NCI-H1105 (cell line): Measurements from ENCODE around the gene CHKA.

Experiments
- DNase-seq: peaks from one replicate; lab custom pipeline; 2025; lab: John Stamatoyannopoulos, UW

Gene CHKA

DNA sequence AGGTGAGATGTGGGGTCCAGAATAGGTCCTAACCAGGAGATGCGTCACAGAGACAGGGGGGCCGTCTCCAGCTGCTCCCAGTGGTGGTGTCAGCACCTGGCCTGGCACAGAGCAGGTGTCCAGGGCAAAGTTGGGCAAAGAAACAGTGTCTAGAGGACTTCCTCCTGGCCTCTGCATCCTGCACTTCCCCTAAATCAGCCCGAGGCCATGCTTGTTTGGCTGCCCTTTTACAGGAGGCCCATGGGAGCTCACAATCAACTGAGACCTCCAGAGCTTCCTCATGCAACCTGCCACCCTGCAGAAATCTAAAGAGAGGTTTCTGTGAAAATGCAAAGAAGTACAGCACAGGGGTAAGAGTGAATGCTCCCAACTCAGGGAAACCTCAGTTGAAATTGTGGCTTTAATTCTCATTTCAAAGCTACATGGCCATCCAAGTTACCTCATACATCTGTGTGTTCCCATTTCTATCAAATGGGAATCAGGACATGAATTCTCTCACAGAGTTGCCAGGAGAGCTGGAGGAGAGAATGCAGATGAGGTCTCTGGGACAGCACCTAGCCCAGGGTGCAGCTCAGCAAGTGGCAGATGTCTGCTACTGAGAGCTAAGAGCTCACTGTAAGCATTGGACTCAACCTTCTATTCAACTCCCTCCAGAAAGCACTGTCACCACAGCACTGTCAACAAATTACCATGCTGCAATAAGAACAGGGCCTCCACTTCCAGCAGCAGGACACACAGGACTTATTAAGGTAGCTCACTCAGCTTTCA is 49.7 kb downstream of the CHKA start:
- DNase-seq: no peak

GRCh38 chr11:68067991-68068390 is 53.2 kb downstream of the CHKA start:
- DNase-seq: no peak

GRCh38 chr11:68066742-68067141 is 54.4 kb downstream of the CHKA start:
- no peak for DNase-seq

- DNase-seq: no peak
Measured at GRCh38 chr11:68065841-68066240, 55.3 kb downstream of the CHKA start.

DNA sequence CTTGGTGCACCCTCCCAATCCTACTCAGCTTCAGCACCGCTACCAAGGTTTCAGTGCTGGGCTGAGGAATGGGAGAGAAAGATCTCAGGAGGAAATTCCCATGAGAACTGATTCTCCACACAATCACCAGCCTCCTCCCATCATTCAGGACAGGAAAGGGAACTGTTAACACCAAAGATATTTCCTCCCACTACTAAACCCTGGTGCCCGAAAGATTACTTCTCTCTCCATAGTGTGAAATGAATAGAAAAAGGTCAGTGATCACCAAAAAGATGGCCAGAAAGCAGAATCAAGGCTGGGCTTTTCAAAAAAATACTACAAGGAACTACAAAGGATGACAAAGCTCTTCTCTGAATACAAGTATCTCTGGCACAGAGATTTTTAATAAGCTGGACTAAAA is 56.3 kb downstream of the CHKA start:
- DNase-seq: no peak

GRCh38 chr11:68061508-68061907 is 59.7 kb downstream of the CHKA start:
- no peak for DNase-seq

DNA sequence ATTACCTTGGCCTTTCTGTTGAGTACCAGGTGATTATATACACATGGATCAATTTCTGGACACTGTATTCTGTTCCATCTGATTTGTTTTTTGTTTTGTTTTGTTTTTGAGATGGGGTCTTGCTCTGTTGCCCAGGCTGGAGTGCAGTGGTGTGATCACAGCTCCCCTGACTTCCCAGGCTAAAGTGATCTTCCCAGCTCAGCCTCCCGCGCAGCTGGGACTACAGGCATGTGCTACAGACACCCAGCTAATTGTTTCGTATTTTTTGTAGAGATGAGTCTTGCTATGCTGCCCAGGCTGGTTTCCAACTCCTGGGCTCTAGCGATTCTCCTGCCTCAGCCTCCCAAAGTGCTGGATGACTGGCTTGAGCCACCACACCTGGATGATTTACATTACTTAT is 63.4 kb downstream of the CHKA start:
- no peak for DNase-seq

GRCh38 chr11:68056317-68057285 is 64.6 kb downstream of the CHKA start:
- no peak for DNase-seq

DNA sequence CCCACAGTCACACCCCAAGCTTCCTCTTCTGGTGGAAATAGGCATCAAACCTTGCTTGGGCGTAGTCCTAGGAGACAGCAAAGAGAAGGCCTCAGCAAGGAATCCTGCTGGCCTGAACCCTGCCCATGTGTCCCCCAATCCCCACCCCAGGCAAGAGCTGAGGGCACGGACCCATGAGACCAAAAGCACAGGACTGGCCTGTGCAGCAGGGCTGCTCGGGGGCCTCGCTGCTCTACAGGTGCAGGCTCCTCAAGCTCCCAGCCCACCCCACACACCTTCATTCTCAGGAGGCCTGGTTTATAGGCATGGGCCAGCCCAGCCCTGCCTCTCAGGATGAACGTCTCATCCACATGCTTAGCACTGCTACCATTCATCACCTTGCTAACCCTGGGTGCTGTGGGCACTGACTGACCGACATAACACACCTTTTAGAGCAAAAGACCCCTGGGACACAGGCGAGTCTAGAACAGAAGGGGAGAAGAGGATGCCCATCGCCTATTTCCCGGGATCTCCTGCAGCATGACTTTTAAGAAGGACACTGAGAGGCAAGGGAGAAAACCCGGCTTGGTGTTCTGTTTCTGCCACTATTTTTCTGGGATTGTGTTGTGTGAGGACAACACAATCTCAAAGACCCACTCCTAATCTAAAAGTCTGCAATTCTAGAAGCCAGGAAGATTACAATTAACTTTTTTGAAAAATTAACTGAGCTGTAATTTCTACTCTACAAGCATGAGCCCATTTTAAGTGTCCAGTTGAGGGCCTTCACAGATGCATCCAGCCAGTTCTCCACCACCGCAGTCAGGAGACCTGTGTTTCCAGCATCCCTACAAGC is 67.0 kb downstream of the CHKA start:
- no peak for DNase-seq

DNA sequence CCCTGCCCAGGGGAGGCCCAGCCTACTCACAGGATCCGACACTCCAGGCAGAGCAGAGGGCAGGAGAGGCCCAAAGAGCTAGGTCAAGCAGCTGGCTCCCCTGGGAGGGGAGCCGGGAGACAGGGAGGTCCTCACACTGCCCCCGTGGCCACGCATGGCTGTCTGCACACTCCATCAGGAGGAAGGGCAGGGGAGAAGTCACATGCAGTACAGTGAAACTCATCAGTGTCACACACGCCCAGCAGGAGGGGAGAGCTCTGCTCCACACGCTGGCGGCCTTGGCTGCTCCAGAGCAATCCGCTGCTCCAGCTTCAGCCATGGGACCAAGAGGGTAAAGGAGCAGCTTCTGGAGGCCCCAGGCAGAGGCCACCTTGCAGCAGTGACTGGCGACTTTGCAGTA is 68.1 kb downstream of the CHKA start:
- DNase-seq: no peak

DNA sequence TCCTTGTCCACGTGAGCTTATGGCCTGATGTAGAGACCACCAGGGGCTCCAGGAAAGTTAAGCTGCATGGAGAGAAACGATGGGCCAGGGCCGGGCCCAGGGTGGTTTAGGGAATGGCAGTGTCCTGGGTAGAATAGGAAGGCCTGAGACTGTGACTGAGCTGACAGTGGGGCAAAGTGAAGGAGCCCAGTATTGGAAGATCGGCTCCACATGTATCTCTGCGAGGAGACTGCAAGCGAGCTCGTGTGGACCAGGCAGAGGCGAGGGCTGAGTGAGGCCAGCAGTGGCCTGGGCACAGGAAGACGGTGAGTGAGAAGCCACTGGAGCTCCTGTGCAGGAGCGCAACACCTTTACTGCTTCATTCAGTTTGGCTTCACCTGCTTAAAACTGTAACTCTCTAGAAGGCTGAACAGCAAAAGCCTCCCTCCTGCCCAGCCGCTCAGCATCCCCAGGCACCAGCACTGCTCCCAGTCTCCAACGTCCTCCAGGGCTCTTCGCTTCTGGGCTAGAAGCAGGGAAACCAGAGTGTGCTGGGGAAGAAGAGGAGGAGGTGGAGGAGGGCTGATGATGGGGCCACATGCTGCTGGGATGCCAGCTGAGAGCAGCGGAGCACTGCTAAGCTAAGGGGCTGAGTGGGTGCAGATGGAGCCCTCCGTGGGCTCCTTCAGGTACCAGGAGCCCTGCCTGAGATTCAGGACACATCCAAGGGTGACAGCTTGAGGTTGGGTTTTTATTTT is 68.9 kb downstream of the CHKA start:
- no peak for DNase-seq

DNA sequence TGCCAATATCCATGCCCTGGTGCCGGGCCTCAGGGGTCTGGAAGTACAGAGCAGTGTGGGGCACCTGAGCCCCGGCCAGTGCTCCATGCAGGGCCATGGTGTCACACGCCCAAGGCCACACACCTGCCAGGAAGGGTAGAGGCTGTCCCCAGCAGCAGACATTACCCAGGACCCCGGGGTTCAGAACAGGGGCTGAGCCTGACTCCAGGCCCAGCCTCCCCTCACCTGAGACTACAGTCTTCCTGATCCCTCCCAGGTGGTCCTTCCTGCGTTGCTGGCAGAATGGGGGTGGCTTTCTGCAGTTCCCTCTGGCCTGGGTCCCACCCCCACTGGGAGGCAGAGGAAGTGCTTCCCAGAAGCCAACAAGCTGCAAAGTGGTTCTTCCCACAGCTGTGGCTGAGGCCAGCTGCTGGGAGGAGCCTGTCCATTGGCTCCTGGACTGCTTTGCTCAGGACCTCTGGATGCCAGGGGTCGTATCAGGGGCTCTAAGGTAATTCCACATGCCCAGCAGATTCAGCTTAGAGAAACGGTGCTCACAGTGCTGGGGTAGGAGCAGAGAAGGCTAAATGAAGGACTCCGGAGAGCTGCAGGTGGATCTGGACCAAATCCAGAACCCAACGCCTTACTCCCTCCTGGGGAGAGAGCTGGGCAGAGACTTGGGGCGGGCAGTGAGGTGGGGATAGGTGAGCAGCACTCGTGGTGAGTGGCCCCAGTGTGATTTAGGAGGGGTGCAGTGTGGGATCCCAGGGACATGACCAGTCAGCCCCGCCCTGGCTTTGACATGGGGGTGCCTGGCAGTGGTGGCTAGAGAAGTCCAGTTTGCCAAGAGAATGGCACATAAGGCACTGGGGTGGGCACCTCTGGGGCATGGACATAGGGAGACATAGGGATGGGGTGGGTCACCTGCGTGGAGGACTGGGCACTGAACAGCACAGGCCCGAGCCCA is 69.7 kb downstream of the CHKA start:
- DNase-seq: no peak

DNA sequence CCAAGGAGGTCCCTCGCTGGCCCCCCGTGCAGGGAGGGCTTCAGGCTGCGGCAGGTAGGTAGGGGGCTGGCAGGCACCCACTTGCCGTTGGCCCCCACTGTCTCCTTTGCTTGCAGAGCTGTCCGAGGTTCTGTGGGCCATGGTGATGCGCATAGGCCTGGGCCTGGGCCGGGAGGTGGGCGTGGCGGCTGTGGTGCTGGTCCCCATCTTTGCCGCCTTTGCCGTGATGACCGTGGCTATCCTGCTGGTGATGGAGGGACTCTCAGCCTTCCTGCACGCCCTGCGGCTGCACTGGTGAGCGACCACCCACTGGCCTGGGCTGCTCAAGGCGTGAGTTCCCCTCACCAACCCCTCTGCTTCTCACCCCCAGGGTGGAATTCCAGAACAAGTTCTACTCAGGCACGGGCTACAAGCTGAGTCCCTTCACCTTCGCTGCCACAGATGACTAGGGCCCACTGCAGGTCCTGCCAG is 70.8 kb downstream of the CHKA start:
- no peak for DNase-seq

GRCh38 chr11:68049509-68050370 is 71.4 kb downstream of the CHKA start:
- no peak for DNase-seq

- DNase-seq: no peak
Measured at GRCh38 chr11:68048681-68049508, 72.3 kb downstream of the CHKA start.

DNA sequence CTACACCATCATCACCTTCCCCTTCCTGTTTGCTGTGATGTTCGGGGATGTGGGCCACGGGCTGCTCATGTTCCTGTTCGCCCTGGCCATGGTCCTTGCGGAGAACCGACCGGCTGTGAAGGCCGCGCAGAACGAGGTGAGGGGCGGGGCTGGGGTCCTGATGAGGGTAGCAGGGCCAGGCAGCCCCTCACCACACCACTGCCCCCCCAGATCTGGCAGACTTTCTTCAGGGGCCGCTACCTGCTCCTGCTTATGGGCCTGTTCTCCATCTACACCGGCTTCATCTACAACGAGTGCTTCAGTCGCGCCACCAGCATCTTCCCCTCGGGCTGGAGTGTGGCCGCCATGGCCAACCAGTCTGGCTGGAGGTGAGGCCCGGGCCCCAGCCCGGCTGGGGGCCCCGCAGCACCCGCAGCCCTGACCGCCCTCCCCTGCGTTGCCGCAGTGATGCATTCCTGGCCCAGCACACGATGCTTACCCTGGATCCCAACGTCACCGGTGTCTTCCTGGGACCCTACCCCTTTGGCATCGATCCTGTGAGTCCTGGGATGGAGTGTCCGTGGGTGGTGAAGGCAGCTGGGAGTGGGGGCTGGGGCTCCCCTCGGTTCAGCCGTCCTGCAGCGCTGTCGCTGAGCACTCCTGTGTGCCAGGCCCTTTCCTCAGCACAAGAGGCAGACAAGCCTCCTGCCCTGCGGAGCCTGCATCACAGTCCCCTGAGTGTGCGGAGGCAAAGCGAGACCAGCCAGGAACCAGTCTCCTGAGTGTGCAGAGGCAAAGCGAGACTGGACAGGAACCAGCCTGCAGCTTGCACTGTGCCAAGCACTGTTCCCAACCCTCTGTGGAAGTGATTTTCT is 73.5 kb downstream of the CHKA start:
- no peak for DNase-seq

DNA sequence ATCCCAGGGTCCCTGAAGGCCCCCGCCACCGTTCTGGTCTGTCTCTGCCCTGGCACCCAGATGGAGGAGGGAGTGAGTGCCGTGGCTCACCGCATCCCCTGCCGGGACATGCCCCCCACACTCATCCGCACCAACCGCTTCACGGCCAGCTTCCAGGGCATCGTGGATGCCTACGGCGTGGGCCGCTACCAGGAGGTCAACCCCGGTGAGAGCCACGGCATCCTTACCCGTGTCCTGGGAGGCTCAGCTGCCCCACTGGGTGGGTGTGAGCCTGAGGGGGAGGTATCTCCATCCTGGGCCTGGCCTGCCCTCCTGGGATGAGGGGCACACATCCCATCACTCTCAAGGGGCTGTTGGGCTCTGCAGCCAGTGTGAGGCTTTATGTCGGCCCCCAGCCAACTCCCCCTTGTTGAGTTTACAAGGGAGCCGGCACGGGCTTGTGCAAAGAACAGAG is 76.3 kb downstream of the CHKA start:
- no peak for DNase-seq
